Measurements from ENCODE around the gene CDK5.

DNA sequence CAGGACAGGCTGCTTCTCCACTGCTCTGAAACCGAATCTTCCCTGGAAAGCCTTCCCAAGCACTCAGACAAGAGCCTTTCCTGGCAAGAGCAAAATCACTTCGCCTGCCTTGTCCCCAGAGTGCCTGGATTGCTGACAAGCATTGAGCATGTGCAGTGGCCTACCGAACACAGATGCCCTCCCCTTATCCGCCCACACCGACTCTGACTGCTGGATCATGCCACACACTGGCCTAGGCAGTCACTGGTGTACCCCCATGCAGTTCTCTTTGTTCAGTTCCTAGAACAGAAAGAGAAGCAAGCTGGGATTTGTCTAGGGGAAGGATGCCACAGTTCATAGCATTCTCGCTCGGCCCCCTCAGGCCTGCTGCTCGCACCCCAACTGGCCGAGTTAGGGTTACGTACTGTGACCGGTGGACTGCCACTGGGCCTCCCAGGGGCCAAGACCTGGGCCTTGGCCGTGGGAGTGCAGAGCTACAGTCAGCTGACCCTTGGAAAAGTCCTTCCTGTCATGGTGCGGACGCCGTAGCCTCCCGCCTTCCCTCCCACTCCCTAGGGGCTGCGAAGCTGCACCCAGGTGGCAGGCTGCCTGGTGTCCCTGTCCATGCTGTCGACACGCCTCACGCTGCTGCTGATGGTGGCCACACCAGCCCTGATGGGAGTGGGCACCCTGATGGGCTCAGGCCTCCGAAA is 22.5 kb downstream of the CDK5 start:
- TF ChIP-seq, protein P1, sequence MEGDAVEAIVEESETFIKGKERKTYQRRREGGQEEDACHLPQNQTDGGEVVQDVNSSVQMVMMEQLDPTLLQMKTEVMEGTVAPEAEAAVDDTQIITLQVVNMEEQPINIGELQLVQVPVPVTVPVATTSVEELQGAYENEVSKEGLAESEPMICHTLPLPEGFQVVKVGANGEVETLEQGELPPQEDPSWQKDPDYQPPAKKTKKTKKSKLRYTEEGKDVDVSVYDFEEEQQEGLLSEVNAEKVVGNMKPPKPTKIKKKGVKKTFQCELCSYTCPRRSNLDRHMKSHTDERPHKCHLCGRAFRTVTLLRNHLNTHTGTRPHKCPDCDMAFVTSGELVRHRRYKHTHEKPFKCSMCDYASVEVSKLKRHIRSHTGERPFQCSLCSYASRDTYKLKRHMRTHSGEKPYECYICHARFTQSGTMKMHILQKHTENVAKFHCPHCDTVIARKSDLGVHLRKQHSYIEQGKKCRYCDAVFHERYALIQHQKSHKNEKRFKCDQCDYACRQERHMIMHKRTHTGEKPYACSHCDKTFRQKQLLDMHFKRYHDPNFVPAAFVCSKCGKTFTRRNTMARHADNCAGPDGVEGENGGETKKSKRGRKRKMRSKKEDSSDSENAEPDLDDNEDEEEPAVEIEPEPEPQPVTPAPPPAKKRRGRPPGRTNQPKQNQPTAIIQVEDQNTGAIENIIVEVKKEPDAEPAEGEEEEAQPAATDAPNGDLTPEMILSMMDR (IDR thresholded peaks at IDR 0.05), result no peak
- no peak for TF ChIP-seq POLR2A (IDR thresholded peaks at IDR 0.05)

Data from adrenal gland (tissue), 5 donors.